SK-N-MC (cell line): ENCODE results near the gene RALGAPA1.

Experiments
- DNase-seq: peaks from one replicate; pipeline ENCODE4 v3.0.0-alpha.2; 2011; ENCODE audit warnings: low read depth, low spot score
- H3K27ac ChIP-seq: fragments of 200-600 bp; sonication (generic); 2 replicates; pipeline ENCODE4 v1.5.1; 2016; ENCODE audit warnings: mixed run types
- H3K36me3 ChIP-seq: fragments of 200-600 bp; sonication (generic); 2 replicates; pipeline ENCODE4 v1.6.1; 2017; ENCODE audit warnings: antibody characterized with exemption, low read length, mixed read lengths; ENCODE audit not compliant: insufficient read depth
- H3K4me3 ChIP-seq: fragments of 200-600 bp; sonication (generic); 2 replicates; pipeline ENCODE4 v1.5.1; 2016
- H3K9ac ChIP-seq: fragments of 200-600 bp; sonication (generic); 2 replicates; pipeline ENCODE4 v1.8.0; 2017; ENCODE audit warnings: mixed run types, mixed read lengths; ENCODE audit not compliant: insufficient read length
- H3K9me3 ChIP-seq: fragments of 200-600 bp; sonication (generic); 2 replicates; pipeline ENCODE4 v1.6.1; 2017; ENCODE audit warnings: low read depth, mild to moderate bottlenecking, antibody characterized with exemption, low read length, moderate library complexity, mixed read lengths
- EZH2 ChIP-seq: fragments of 200-600 bp; sonication (generic); IDR thresholded peaks from one replicate; pipeline ENCODE4 v1.6.1; 2017; ENCODE audit warnings: antibody characterized with exemption
- FOXP2 ChIP-seq: optimal IDR thresholded peaks from 2 replicates; pipeline ENCODE3; 2011; ENCODE audit warnings: mild to moderate bottlenecking, moderate library complexity; ENCODE audit not compliant: insufficient read depth; ENCODE audit errors: extremely low read length, control extremely low read depth
- POLR2AphosphoS5 ChIP-seq: IDR thresholded peaks from 2 replicates; pipeline ENCODE4 v1.6.1; 2012; ENCODE audit warnings: mild to moderate bottlenecking, low read depth, low read length, borderline replicate concordance

Gene RALGAPA1

DNA sequence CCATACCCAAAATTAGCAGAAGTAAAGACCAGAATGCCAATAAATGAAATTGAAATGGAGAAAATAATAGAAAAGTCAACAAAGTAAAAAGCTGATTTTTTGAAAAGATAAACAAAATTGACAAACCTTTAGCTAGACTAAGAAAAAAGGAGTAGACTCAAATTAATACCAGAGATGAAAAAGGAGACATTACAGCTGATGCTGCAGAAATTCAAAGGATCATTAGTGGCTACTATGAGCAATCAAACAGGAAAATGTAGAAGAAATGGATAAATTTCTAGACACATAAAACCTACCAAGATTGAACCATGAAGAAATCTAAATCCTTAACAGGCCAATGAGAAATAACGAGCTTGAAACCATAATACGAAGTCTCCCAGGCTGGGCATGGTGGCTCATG lies 309.9 kb downstream of the RALGAPA1 start:
- Histone ChIP-seq H3K36me3 (no peaks in the 10 kb centered on the region), H3K4me3 (no peak overlapping the region), H3K9ac (no peak overlapping the region), H3K9me3 (no peaks in the 10 kb centered on the region), H3K27ac (no peak overlapping the region)
- no peak for TF ChIP-seq EZH2
- TF ChIP-seq FOXP2, result no peak
- TF ChIP-seq POLR2AphosphoS5, result no peak
- DNase-seq, result no peak

DNA sequence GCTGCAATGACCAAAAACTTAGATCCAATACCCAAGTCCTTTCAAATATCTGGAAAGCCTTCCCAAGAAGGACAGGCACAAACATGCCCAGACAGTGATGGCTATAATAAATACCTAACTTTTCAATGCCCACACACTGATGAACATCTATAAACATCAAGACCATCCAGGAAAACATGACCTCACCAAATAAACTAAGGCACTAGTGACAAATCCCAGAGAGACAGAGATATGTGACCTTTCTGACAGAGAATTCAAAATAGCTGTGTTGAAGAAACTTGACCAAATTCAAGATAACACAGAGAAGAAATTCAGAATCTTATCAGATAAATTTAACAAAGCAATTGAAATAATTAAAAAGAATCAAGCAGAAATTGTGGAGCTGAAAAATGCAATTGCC lies 313.8 kb downstream of the RALGAPA1 start:
- H3K9ac ChIP-seq, result no peak overlapping the region
- no peak for TF ChIP-seq POLR2AphosphoS5
- no peak for TF ChIP-seq FOXP2
- no peak for TF ChIP-seq EZH2
- no peak overlapping the region for H3K27ac ChIP-seq
- H3K9me3 ChIP-seq, result no peaks in the 10 kb centered on the region
- DNase-seq, result no peak
- H3K4me3 ChIP-seq, result no peak overlapping the region
- H3K36me3 ChIP-seq, result no peaks in the 10 kb centered on the region

DNA sequence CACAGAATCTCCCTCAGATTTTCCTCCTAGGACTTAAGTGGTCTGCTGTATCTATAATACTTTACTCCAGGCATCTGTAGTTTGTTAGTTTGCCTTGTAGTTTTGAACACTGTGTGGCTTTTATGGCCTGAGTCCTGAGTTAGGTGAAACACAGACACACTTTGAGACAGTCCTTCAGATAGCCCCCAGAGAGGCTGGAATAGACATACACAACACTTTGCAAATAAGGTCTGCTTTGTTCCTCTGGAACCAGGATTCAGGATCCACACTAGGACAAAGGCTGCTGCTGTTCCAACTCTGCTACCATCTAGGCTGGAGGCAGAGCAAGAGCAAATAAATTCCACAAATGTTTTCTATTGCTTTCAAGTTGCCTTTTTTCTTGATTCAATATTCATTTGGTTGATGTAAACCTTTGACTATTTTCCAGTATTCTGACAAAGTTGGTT lies 316.5 kb downstream of the RALGAPA1 start:
- Histone ChIP-seq H3K36me3 (no peaks in the 10 kb centered on the region), H3K4me3 (no peak overlapping the region), H3K27ac (no peak overlapping the region), H3K9ac (no peak overlapping the region), H3K9me3 (no peaks in the 10 kb centered on the region)
- TF ChIP-seq EZH2 (no peak), FOXP2 (no peak), POLR2AphosphoS5 (no peak)
- DNase-seq, result no peak
